Measurements from ENCODE around the gene PRDM10. TPM values are rescaled to one million over a fixed set of nuclear protein-coding genes. Genes with fewer than 3 reads are reported as not detected.

Gene PRDM10
- polyA plus RNA-seq, 1 donor from 2014 or later = 3.7 TPM

GRCh38 chr11:129951201-129951865 lies 51.3 kb downstream of the PRDM10 start:
- no peak overlapping the region for H3K27ac Mint-ChIP-seq
- no peaks in the 10 kb centered on the region for H3K27me3 Mint-ChIP-seq
- no peak overlapping the region for H3K4me3 Mint-ChIP-seq
- no peaks in the 10 kb centered on the region for H3K9me3 Mint-ChIP-seq
- H3K4me1 Mint-ChIP-seq = peaks cover 0 to 14% (median 0%) of the 10 kb centered on the region in 3 donors
- H3K36me3 Mint-ChIP-seq = peaks cover 8% of the 10 kb centered on the region

- Mint-ChIP-seq H3K27me3 (no peaks in the 10 kb centered on the region), H3K4me1 (peaks cover 0 to 14% (median 0%) of the 10 kb centered on the region in 3 donors), H3K36me3 (peaks cover 9% of the 10 kb centered on the region), H3K9me3 (no peaks in the 10 kb centered on the region), H3K27ac (no peak overlapping the region), H3K4me3 (no peak overlapping the region)
Observed at GRCh38 chr11:129950101-129951091, 52.2 kb downstream of the PRDM10 start.

- H3K4me3 Mint-ChIP-seq = peak overlapping the region in 1 of 4 donors; percentile 63
- peaks cover 12% of the 10 kb centered on the region for H3K36me3 Mint-ChIP-seq
- H3K4me1 Mint-ChIP-seq = peaks cover 0 to 14% (median 0%) of the 10 kb centered on the region in 3 donors
- no peak overlapping the region for H3K27ac Mint-ChIP-seq
- H3K27me3 Mint-ChIP-seq = no peaks in the 10 kb centered on the region
- H3K9me3 Mint-ChIP-seq = no peaks in the 10 kb centered on the region
Observed at GRCh38 chr11:129948926-129949466, 53.6 kb downstream of the PRDM10 start.

GRCh38 chr11:129947474-129947873 lies 55.2 kb downstream of the PRDM10 start:
- peaks cover 0 to 14% (median 0%) of the 10 kb centered on the region in 3 donors for H3K4me1 Mint-ChIP-seq

GRCh38 chr11:129946965-129947364 lies 55.7 kb downstream of the PRDM10 start:
- Mint-ChIP-seq H3K4me3 (no peak overlapping the region), H3K27ac (peak overlapping the region in 1 of 3 donors; percentile 46), H3K36me3 (peaks cover 11% of the 10 kb centered on the region), H3K27me3 (no peaks in the 10 kb centered on the region), H3K9me3 (no peaks in the 10 kb centered on the region), H3K4me1 (peaks cover 0 to 14% (median 0%) of the 10 kb centered on the region in 3 donors)

More at GRCh38 chr11:129947474-129947873, 55.2 kb downstream of the PRDM10 start:
- Mint-ChIP-seq H3K27ac (peak overlapping the region in 1 of 3 donors; percentile 46), H3K27me3 (no peaks in the 10 kb centered on the region), H3K4me3 (no peak overlapping the region), H3K9me3 (no peaks in the 10 kb centered on the region), H3K36me3 (peaks cover 12% of the 10 kb centered on the region)

GRCh38 chr11:129946256-129946655 lies 56.4 kb downstream of the PRDM10 start:
- Mint-ChIP-seq H3K4me3 (no peak overlapping the region), H3K36me3 (peaks cover 11% of the 10 kb centered on the region), H3K9me3 (no peaks in the 10 kb centered on the region), H3K4me1 (peaks cover 0 to 14% (median 0%) of the 10 kb centered on the region in 3 donors), H3K27ac (no peak overlapping the region), H3K27me3 (no peaks in the 10 kb centered on the region)

GRCh38 chr11:129945373-129945772 lies 57.3 kb downstream of the PRDM10 start:
- Mint-ChIP-seq H3K4me1 (peaks cover 0 to 14% (median 0%) of the 10 kb centered on the region in 3 donors), H3K27me3 (no peaks in the 10 kb centered on the region), H3K27ac (no peak overlapping the region), H3K36me3 (peaks cover 14% of the 10 kb centered on the region), H3K9me3 (no peaks in the 10 kb centered on the region), H3K4me3 (no peak overlapping the region)

GRCh38 chr11:129944696-129945095 lies 57.9 kb downstream of the PRDM10 start:
- Mint-ChIP-seq H3K4me3 (no peak overlapping the region), H3K4me1 (peaks cover 0 to 14% (median 0%) of the 10 kb centered on the region in 3 donors), H3K36me3 (peaks cover 14% of the 10 kb centered on the region), H3K27ac (no peak overlapping the region), H3K27me3 (no peaks in the 10 kb centered on the region), H3K9me3 (no peaks in the 10 kb centered on the region)

- H3K9me3 Mint-ChIP-seq = no peaks in the 10 kb centered on the region
- H3K4me3 Mint-ChIP-seq = no peak overlapping the region
- H3K27me3 Mint-ChIP-seq = no peaks in the 10 kb centered on the region
- H3K4me1 Mint-ChIP-seq = peaks cover 0 to 3% (median 0%) of the 10 kb centered on the region in 3 donors
- no peak overlapping the region for H3K27ac Mint-ChIP-seq
- H3K36me3 Mint-ChIP-seq = peaks cover 17% of the 10 kb centered on the region
Observed at GRCh38 chr11:129943036-129943435, 59.6 kb downstream of the PRDM10 start.

GRCh38 chr11:129939510-129939909 lies 63.1 kb downstream of the PRDM10 start:
- no peaks in the 10 kb centered on the region for H3K4me1 Mint-ChIP-seq
- no peaks in the 10 kb centered on the region for H3K9me3 Mint-ChIP-seq
- no peak overlapping the region for H3K27ac Mint-ChIP-seq
- H3K27me3 Mint-ChIP-seq = no peaks in the 10 kb centered on the region
- H3K4me3 Mint-ChIP-seq = no peak overlapping the region
- peaks cover 11% of the 10 kb centered on the region for H3K36me3 Mint-ChIP-seq

GRCh38 chr11:129938764-129939163 lies 63.9 kb downstream of the PRDM10 start:
- Mint-ChIP-seq H3K27me3 (no peaks in the 10 kb centered on the region), H3K4me1 (no peaks in the 10 kb centered on the region), H3K4me3 (no peak overlapping the region), H3K36me3 (peaks cover 10% of the 10 kb centered on the region), H3K9me3 (no peaks in the 10 kb centered on the region), H3K27ac (no peak overlapping the region)

- no peaks in the 10 kb centered on the region for H3K9me3 Mint-ChIP-seq
- H3K4me3 Mint-ChIP-seq = no peak overlapping the region
- H3K36me3 Mint-ChIP-seq = peaks cover 10% of the 10 kb centered on the region
- no peak overlapping the region for H3K27ac Mint-ChIP-seq
- no peaks in the 10 kb centered on the region for H3K27me3 Mint-ChIP-seq
- H3K4me1 Mint-ChIP-seq = no peaks in the 10 kb centered on the region
Observed at GRCh38 chr11:129937592-129938238, 64.9 kb downstream of the PRDM10 start.

GRCh38 chr11:129935723-129936122 lies 66.9 kb downstream of the PRDM10 start:
- Mint-ChIP-seq H3K27me3 (no peaks in the 10 kb centered on the region), H3K36me3 (peaks cover 11% of the 10 kb centered on the region), H3K4me3 (no peak overlapping the region), H3K27ac (no peak overlapping the region), H3K9me3 (no peaks in the 10 kb centered on the region), H3K4me1 (no peaks in the 10 kb centered on the region)

GRCh38 chr11:129933891-129934290 lies 68.7 kb downstream of the PRDM10 start:
- Mint-ChIP-seq H3K27me3 (no peaks in the 10 kb centered on the region), H3K4me1 (peaks cover 0 to under 1% (median 0%) of the 10 kb centered on the region in 3 donors), H3K36me3 (peaks cover 10% of the 10 kb centered on the region), H3K27ac (no peak overlapping the region), H3K9me3 (no peaks in the 10 kb centered on the region), H3K4me3 (no peak overlapping the region)
